C4-2B (cell line): Measurements from ENCODE around the gene TYRP1.

Experiments used
- H3K27ac ChIP-seq: fragments of 450-650 bp; 2 replicates; pipeline ENCODE4 v1.5.1; 2017
- CTCF ChIP-seq: fragments of 450-650 bp; conservative IDR thresholded peaks from 2 replicates; pipeline ENCODE4 v1.5.1; 2017; ENCODE audit warnings: mild to moderate bottlenecking
- ZFX ChIP-seq: fragments of 450-650 bp; IDR thresholded peaks from 2 replicates; pipeline ENCODE4 v1.6.1; 2017

The TYRP1 gene

GRCh38 chr9:12680341-12680740, 12.8 kb upstream of the TYRP1 start:
- no peak for TF ChIP-seq CTCF
- no peak for TF ChIP-seq ZFX
- H3K27ac ChIP-seq: no peak overlapping the region

GRCh38 chr9:12680757-12681156, 12.4 kb upstream of the TYRP1 start:
- no peak overlapping the region for H3K27ac ChIP-seq
- TF ChIP-seq ZFX (no peak), CTCF (no peak)

GRCh38 chr9:12681620-12682019, 11.6 kb upstream of the TYRP1 start:
- TF ChIP-seq ZFX: no peak
- TF ChIP-seq CTCF: no peak
- no peak overlapping the region for H3K27ac ChIP-seq

GRCh38 chr9:12684974-12685373, 8.2 kb upstream of the TYRP1 start:
- H3K27ac ChIP-seq: no peak overlapping the region
- TF ChIP-seq ZFX: no peak
- TF ChIP-seq CTCF: no peak

- H3K27ac ChIP-seq: no peak overlapping the region
- TF ChIP-seq CTCF (no peak), ZFX (no peak)
Measured at GRCh38 chr9:12689233-12689632, 4.0 kb upstream of the TYRP1 start.

- TF ChIP-seq CTCF (no peak), ZFX (no peak)
- H3K27ac ChIP-seq: no peak overlapping the region
Measured at GRCh38 chr9:12694013-12694412, 828 bp downstream of the TYRP1 start.

- no peak overlapping the region for H3K27ac ChIP-seq
- TF ChIP-seq CTCF (no peak), ZFX (no peak)
Measured at GRCh38 chr9:12695474-12695873, 2.3 kb downstream of the TYRP1 start.
